HEK293 (cell line): ENCODE measurements around the gene ADAMTSL3.

Source experiments
- ATF2 ChIP-seq: fragments of 450-650 bp; formaldehyde crosslinking; IDR thresholded peaks from 2 replicates; pipeline ENCODE4 v1.5.1; 2016; ENCODE audit warnings: missing biosample characterization, missing genetic modification characterization, low read depth
- CTCF ChIP-seq: fragments of 450-650 bp; formaldehyde crosslinking; IDR thresholded peaks from 2 replicates; pipeline ENCODE4 v1.5.1; 2016; ENCODE audit warnings: missing biosample characterization, missing genetic modification characterization
- SCRT1 ChIP-seq: fragments of 450-650 bp; formaldehyde crosslinking; IDR thresholded peaks from 2 replicates; pipeline ENCODE4 v1.5.1; 2016; ENCODE audit warnings: missing biosample characterization, missing genetic modification characterization, borderline replicate concordance

- TF ChIP-seq SCRT1 (tag by site-specific recombination) (no peak), CTCF (tag by site-specific recombination) (no peak), ATF2 (no peak)
Observed at GRCh38 chr15:83980637-83981036, 326.7 kb downstream of the ADAMTSL3 start.
